Cerebellar nuclear complex (tissue), 1 donor: ENCODE data around the gene DALRD3.
A peak's percentile ranks its signal among the peaks of the same experiment; 100 is the strongest.

Source experiments
- DNase-seq, 2 experiments: peaks; one replicate each; lab custom pipeline; 2025; lab: John Stamatoyannopoulos, UW

Gene DALRD3

DNA sequence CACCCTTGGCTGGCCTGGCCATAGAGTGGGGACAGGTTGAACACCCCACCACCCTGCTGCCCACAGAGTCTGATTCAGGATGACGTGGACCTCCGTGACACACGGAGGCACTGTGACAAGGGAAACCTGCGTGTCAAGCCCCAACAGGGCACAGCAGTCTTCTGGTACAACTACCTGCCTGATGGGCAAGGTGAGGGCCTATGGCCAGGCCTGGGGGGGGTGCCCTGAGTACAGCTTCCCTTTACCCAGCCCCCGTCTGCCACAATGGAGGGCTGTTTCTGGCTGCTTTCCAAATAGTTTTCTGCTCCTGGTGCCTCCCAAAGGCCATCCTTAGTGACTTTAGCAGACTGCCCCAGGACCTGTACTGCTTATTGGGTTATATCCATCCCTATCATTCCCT is 12.4 kb downstream of the DALRD3 start:
- no peak for DNase-seq

DNA sequence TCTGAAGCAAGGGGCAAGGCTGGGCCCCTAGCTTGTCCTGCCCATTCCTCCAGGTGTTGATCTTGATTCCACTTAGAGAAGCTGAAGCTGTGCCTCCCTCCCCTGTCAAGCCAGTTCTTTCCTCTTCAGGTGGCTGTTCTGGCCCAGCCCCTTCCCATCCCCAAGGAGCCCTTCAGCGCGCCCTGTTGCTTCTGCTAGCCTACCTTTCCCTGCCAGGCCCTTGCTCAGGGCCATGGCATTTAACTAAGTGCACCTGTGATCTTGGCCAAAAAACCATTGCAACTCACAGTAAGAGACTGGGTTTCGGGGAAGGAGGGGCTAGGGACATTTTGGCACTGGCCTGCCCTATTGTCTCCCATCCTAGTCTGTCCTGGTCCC is 13.1 kb downstream of the DALRD3 start:
- no peak for DNase-seq

DNA sequence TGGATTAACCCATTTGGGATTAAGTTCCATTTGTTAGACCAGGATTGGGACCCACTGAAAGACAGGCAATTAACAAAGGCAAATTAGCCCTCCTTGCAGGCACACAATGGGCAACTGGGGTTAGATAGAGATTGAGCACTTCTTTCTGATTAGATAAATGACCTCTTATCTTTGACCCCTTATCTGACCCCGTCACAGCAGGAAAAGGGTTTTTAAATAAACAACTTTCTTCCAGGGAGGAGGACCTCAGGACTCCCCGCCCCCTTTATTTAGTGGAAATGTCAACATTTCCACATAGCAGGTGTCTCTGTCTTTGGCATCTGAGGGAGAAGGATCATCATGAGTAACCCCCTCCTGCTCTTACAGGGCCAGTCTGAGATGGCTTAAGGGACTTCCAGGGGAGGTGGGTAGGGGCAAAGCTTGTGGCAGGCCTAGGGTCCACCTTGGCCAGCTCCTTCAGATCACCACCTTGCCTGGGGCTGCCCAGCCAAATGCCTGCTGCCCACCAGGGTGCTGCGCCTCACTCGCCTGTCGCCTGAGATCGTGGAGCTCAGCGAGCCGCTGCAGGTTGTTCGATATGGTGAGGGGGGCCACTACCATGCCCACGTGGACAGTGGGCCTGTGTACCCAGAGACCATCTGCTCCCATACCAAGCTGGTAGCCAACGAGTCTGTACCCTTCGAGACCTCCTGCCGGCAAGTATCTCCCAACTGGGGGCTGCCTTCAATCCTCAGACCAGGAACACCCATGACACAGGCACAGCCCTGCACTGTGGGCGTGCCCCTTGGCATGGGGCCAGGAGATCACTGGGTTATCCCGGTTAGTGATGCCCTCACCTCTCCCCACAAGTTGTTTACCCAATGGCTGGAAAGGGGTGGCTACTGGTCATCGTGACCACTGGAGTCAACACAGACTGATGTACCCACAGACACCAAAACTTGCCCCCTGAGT is 13.8 kb downstream of the DALRD3 start:
- no peak for DNase-seq

DNA sequence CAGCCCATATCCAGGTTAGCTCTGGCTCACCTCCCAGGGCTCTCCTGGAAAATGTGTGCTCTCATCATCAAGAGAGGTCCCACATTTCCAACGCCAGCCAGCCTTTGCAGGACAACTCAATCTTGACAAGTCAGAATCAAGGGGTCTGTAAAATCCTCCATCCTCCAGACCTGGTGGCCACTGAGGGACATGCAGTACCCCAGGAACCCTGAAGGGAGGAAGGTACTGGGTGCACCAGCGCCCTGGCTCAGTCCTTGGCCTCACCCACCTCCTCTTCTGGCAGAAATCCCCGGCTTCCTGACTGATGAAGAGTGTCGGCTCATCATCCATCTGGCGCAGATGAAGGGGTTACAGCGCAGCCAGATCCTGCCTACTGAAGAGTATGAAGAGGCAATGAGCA is 17.2 kb downstream of the DALRD3 start:
- no peak for DNase-seq

DNA sequence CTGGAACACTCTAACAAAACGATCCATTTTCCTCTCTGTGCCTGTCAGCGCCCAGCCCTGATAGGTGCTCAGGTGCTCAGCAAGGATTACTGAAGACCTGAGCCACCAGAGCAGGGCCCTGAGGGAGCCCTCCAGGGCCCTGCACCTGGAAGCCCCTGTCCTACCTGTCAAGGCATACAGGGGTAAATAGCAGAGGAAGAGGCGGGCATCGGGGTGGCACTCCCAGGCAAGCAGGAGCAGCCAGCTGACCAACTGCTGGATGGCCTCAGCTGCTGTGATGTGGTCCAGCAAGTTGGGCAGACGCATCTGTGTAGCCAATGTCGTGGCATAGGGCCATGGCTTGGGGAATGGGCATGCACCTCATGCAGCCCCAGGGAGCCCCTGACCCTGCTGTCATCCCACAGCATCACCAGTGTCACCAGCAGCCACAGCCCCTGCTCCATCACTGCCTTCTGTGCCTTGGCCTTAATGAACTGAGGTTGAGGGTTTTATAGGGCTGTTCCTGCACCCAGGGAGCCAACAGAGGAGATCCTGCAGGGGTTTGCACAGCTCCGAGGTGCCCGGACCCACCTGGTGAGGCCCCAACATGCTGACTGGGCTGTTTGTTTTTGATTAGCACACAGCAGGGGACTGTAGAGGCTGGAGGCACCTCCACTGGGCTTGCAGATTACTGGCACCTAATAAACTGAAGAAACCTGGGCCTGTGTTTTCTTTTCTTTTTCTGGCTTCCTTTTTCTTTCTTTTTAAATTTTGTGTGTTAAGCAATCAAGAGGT is 19.1 kb downstream of the DALRD3 start:
- no peak for DNase-seq

DNA sequence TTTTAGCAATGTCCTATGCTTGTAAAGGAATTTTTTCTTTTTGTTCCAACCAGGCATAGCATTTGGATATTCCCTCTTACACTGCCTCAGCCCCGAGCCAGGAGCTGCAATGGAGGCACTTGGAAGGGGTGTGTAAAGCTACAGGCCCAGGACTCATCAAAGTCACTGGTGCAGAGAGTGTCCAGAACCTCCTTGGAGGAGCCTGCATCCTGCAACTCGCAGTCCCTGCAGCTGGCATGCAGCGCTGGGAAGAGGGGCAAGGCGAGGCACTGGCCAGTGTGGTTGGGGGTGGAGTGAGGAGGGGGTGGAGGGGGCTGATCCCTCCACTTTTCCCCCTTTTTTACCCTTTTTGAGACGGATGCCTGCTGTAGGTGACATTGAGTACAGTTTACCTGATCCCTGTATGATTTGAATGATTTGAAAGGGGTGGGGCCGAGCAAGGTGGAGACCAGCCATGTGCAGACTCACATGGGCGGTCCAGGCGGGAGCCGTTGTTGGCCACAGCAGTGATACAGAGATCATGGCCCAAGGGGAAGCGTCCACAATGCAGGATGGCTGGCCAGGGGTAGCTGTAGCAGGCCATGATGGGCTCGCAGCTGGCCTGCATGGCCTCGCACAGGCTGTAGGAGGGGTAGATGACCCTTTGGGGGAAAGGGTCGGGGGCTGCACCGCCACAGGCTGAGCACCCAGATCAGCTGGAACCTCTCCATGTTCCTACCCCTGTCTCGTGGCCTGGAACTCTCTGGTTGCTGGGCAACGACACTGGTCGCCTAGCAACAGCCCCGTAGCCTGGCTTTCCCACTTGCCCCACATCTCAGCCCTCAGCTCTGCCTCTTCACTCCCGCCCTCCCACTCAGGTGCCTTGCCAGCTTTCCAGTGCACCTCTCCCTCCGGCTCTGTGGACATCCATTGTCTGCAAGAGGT is 20.4 kb downstream of the DALRD3 start:
- DNase-seq = no peak

DNA sequence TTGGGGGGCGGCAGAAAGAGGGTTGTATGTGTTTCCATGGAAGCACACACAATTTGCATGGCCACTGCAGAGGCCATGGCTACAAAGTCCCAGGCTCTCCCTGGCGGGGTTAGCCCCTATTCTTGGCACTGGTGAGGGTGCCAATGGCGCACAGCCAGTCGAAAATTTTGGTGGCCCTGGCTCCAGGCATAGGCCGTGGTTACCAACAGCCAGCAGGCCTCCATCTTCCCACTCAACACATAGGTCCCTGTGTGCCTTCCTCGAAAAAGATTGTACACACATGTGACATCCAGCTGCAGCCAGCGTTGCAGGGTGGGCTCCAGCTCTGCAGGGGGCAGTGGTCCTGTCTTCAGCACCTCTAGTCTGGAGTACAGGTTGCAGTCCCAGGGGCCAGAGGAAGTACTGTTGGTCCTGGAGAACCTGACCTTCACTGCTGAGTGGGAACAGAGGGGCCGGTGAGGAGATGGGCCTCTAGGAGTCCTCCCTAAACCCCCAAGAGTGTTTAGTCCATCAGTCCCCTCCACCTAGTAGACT is 21.2 kb downstream of the DALRD3 start:
- no peak for DNase-seq

DNA sequence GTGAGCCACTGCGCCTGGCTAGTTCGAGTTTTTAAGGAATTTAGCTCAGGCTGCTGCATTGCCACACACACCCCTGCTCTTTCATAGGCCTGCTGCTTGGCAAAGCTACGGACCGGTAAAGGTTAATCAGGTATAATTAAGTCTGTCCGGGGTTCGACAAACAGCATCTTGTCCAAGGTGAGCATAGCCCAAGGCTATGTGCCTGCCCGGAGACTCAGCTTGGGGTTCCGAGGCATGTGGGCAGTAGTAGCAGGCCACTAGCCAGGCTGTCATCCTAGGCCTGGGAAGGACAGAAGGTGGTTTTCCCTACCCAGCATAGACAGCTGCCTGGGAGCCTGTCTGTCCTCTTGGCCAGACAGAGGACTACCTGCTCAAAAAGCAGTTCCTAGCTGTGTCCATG is 21.7 kb downstream of the DALRD3 start:
- no peak for DNase-seq

DNA sequence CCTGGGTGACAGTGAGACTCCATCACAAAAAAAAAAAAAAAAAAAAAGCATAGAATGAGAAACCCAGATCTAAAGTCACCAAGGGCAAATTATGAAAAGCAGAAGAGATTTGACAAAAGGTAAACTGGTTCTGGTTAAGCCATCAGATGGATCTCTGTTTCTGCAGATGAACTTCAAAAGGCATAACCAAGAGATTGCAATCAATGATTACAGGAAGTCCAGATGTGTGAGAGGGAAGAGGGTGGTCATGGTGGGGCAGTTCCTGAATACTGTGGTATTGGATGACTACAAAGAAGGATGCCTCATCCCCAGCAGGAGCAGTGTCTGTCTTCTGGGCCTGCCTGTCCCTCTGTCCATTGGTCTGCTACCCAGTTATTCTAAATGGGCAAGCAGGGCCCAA is 24.5 kb downstream of the DALRD3 start:
- DNase-seq = no peak

DNA sequence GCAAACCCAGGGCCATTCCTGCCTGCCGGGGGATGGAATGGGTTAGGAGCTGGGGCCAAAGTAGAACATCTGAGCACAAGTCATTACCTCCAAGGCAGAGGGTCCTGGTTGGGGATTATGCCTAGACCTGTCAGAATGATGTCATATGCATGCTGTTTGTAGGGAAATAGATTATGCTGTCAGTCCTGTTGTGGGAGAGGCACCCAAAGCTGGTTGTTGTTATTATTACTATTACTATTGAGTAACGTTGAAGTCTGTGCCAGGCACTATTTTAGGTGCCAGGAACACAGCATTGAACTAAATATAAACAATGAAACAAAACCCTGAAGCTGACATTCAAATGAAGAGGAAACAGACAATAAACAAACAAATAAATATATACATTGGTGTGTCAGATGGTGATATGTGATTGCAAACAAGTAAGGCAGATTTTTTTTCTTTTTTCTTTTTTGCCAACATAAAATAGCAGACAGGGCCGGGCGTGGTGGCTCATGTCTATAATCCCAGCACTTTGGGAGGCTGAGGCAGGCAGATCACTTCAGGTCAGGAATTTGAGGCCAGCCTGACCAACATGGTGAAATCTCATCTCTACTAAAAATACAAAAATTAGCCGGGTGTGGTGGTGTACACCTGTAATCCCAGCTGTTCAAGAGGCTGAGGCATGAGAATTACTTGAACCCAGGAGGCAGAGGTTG is 26.4 kb downstream of the DALRD3 start:
- no peak for DNase-seq

DNA sequence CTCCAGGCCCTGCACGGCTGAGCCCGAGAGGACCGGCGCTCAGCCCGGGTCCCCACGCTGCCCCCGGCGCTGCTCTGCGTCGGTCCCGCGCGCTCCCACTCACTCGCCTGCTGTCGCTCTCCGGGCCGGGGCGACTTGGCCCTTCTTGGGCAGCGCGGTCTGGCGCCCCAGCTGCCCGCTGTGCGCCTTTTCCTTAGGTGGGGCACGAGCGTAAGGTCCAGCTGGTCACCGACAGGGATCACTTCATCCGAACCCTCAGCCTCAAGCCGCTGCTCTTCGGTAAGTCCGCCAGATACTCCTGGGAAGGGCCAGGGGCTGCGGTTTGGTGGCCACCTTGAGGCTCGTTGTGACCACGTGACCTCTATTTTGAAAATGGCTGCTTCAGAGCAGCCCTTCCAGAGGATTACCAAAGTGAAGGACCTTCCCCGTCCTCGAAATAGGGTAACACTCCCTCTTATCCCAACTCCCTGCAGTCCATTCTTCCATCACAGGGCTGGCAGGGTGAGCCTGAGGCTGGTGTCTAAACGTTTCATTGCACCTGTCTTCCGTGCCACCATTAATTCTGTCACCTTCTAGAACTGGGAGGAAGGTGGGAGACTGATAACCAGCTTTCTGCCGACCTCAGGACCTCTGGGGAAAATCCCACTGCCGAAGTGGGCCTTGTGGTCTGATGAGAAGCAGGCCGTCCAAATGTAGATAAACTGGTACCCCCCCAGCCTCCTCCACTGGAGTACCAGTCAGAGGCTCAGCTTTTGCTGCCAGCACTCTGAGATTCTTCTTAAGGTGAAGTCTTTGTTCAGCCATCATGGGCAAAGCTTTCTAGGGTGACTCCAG is 27.5 kb downstream of the DALRD3 start:
- DNase-seq = no peak

DNA sequence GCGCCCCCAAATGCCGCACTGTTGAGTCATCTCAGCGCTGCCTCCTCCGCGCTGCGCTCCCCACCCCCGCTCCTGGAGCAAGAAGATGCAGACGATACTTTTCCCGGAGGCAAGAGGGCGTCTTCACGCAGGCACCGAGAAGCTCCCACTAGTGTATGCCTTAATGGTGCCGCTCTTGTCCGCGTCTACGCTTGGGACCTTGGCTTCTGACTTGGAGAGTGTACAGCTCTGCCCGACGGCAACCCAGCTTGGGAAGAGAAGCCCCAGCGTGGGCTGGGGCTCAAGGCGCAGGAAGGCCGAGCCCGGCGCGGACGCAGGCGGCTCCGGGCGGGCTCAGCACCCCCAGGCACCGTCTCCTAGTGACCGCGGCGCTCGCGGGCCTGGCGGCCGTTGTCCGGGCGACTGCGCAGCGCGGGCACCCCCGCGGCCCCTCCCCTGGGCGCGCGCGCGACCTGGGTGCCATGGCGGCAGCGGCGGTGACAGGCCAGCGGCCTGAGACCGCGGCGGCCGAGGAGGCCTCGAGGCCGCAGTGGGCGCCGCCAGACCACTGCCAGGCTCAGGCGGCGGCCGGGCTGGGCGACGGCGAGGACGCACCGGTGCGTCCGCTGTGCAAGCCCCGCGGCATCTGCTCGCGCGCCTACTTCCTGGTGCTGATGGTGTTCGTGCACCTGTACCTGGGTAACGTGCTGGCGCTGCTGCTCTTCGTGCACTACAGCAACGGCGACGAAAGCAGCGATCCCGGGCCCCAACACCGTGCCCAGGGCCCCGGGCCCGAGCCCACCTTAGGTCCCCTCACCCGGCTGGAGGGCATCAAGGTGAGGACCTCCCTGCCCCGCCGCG is 28.4 kb downstream of the DALRD3 start, which contains the start of gene P4HTM:
P4HTM (plus strand) TSS at position 446 of the 840 bp plus-strand sequence; CDS start at position 462, 16 bp downstream.
- DNase-seq = peak; percentile 0 to 72

DNA sequence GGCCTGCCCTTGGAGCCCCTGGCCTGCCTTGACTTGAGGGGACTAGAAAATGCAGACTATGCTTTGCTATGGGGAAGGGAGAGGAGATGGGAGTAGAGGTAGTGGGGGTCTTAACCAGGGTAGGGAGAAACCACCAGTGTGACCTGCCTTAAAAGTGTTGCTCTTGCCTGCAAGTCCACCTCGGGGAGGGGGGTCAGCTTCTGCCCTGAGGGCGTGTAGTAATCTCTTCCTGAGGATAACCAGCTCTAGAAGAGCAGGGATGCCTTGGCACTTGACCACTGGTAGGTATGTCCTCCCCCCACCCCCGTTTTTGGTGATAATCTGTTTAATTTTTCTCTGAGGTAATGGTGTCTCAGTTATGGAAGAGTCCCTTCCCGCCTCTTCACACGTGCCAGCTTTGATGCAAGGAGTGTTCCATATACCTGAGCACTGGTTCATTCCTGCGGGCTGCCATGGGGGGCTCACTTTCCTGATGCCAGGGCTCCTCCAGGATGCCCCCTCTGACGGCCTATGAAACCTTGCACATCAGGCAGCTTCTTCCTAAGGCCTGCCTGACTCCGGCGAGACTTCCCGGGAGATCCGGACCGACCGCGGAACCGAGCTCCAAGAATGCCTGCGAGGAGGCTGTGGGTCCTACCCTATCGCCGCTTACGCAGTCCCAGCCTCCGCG is 29.1 kb downstream of the DALRD3 start:
- DNase-seq = no peak

DNA sequence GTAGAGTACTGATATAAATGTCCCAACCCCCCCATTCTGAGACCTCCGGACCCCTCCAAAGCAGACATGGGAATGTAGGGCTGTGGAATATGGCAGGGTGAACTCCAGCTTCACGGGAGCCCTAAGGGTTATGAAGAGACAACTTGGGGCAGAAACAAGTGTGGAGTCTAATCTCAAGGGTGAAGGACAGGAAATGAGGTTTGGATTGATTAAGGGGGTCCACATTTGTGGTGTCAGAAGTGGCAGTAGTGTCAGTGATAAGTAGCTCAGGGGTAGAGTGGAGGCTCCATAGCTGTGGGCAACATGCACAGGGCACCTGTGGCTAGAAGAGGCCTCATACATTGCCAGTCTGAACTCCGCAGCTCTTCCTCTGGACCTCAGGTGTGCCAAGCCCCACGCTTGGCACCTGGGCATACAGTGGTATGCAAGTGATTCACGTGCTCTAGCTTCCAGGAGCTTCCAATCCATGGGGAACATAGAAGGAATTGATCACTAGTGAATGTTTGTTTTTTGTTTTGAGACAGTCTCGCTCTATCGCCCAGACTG is 32.5 kb downstream of the DALRD3 start:
- no peak for DNase-seq

DNA sequence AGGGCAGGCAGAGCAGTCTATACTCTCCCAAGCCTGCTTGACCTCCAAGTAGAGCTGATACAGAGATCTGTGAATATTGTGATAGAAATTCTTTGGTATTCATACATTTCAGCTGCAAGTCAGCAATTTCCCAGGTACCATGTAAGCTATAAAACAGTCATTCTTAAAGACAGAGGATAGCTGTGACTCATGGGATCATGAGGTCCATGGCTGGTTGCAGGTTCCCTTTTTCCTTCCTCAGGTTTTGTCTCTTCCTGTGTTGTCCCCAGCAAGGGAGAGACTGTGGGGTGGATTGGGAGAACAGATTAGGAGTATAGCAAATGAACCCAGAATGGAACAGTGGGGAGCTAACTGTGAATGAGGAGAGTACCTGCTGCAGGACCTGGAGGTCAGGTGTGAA is 33.7 kb downstream of the DALRD3 start:
- DNase-seq = no peak

DNA sequence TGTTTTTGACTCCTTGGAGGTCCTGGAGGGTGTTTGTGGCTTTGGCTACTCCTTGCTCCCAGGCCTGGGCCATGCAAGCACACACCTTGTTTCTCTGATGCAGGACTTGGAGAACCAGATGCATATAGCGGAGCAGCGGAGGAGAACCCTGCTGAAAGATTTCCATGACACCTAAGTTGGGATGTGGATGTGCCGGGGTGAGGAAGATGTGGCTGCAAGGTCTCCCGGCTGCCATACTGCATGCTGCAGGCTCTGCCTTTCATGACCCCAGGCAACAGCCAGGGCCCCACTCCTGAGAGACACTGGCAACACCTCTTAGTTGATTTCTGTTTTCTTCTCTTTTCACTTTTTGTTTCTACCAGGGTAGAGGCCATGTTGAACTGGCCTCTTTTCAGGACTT is 35.3 kb downstream of the DALRD3 start:
- DNase-seq = no peak

DNA sequence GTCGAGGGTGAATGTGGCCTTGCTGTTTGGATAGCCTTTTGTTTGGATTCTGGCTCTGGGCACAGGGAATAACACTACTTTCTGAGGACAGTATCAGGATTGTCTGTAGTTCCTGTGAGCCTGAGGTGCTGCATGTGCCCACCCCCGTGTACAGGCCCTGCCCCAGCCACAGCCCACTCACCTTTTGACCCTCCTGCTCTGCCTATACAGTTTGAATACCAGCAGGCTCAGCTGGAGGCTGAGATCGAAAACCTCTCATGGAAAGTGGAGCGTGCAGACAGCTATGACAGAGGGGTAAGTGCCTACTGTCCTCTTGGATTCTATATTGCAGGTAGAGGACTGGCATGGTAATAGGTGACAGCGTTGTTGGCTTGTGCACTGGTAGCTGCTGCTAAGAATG is 35.7 kb downstream of the DALRD3 start:
- no peak for DNase-seq

DNA sequence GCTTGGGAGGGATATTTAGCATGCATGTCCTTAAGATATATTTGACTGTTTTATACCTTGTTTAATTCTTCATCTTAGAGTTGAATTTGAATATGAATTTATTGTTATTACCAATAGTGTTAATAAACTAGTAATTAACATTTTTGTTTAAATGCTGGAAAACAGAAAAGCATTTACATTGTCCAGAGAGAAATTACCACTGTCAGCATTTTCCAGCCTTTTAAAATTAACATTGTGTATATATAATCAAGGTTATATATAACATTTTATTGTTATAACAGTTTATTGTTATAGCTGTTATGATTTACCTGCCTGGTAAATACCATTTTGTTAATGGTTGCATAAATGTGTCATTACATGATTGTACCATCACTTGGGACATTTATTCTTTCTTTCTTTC is 36.4 kb downstream of the DALRD3 start:
- DNase-seq = no peak
